Osteoblast (primary cell): ENCODE measurements around the gene IFNL1. TPM values are rescaled to one million over a fixed set of nuclear protein-coding genes. Genes with fewer than 3 reads are reported as not detected.

ENCODE experiments used
- DNase-seq: peaks from one replicate; pipeline ENCODE4 v3.0.0; 2011; ENCODE audit warnings: low spot score, mixed read lengths; ENCODE audit not compliant: insufficient read length; ENCODE audit errors: missing footprints
- H2AFZ ChIP-seq: 2 replicates; pipeline ENCODE4 v1.6.0; 2011; ENCODE audit warnings: mild to moderate bottlenecking, low read length
- H3K27ac ChIP-seq: 2 replicates; pipeline ENCODE4 v1.5.1; 2011; ENCODE audit warnings: mild to moderate bottlenecking, low read depth, low read length, moderate library complexity
- H3K27me3 ChIP-seq: 2 replicates; pipeline ENCODE4 v1.6.0; 2012; ENCODE audit warnings: mild to moderate bottlenecking, control low read depth, inconsistent platforms, low read length, moderate library complexity; ENCODE audit not compliant: insufficient read depth
- H3K36me3 ChIP-seq: 2 replicates; pipeline ENCODE4 v1.5.1; 2011; ENCODE audit warnings: mild to moderate bottlenecking, low read length, control low read depth, moderate library complexity; ENCODE audit not compliant: insufficient read depth
- H3K4me1 ChIP-seq: 2 replicates; pipeline ENCODE4 v1.5.1; 2011; ENCODE audit warnings: mild to moderate bottlenecking, low read length, control low read depth, moderate library complexity; ENCODE audit not compliant: insufficient read depth
- H3K4me2 ChIP-seq: 2 replicates; pipeline ENCODE4 v1.6.0; 2011; ENCODE audit warnings: mild to moderate bottlenecking, low read length; ENCODE audit not compliant: insufficient read depth
- H3K4me3 ChIP-seq: fragments of 200-600 bp; sonication (generic); 3 replicates; pipeline ENCODE4 v1.5.1; 2012; ENCODE audit warnings: mild to moderate bottlenecking, low read length, inconsistent platforms; ENCODE audit not compliant: insufficient read depth
- H3K79me2 ChIP-seq: 2 replicates; pipeline ENCODE4 v1.6.0; 2012; ENCODE audit warnings: mild to moderate bottlenecking, low read length, control low read depth, inconsistent platforms; ENCODE audit not compliant: insufficient read depth
- H3K9me3 ChIP-seq: 2 replicates; pipeline ENCODE4 v1.5.1; 2011; ENCODE audit warnings: low read depth, low read length, control low read depth
- H4K20me1 ChIP-seq: 2 replicates; pipeline ENCODE4 v1.6.0; 2012; ENCODE audit warnings: mild to moderate bottlenecking, low read length, control low read depth; ENCODE audit not compliant: insufficient read depth
- total RNA-seq: library from RNA; depleted of rRNA; stranded (reverse); fragments of >200 nt; gene quantifications from 2 replicates; pipeline ENCODE4 v1.2.3, GENCODE V29; 2012
- TF ChIP-seq, protein P1 (sequence below): IDR thresholded peaks from 2 replicates; pipeline ENCODE4 v1.5.1; 2011; ENCODE audit warnings: mild to moderate bottlenecking, low read depth, low read length, moderate library complexity; ENCODE audit errors: extremely low read depth

IFNL1 gene
- total RNA-seq, result not detected in 2 replicates

DNA sequence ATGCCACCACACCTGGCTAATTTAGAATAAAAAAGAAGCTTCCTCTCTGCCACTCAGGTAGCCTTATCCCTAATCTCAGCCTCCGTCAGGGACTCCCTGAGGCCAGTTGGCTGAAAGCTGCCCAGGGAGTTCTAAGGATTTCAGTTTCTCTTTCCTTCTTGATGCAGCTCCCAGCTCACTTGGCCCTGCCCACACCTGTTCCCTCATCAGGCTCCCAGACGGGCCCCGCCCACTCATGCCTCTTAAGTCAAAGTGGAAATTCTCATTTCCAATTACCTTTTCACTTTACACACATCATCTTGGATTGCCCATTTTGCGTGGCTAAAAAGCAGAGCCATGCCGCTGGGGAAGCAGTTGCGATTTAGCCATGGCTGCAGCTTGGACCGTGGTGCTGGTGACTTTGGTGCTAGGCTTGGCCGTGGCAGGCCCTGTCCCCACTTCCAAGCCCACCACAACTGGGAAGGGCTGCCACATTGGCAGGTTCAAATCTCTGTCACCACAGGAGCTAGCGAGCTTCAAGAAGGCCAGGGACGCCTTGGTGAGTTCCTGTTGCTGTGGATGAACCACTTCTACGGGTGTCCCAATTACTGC lies at the start of gene IFNL1:
Gene IFNL1, plus strand, starts transcription at position 353 of the 591 bp plus-strand sequence. Its CDS starts 15 bp downstream, at position 368.
- Histone ChIP-seq H3K36me3 (no peaks in the 10 kb centered on the region), H3K27ac (no peak within 1 kb of the TSS), H3K79me2 (no peaks in the 10 kb centered on the region), H3K4me1 (no peaks in the 10 kb centered on the region), H3K4me3 (no peak within 1 kb of the TSS), H3K4me2 (no peak within 1 kb of the TSS), H3K27me3 (peaks cover 8% of the 10 kb centered on the region), H4K20me1 (no peaks in the 10 kb centered on the region), H2AFZ (no peak within 1 kb of the TSS), H3K9me3 (no peaks in the 10 kb centered on the region)
- DNase-seq, result no peak
- TF ChIP-seq, protein P1, sequence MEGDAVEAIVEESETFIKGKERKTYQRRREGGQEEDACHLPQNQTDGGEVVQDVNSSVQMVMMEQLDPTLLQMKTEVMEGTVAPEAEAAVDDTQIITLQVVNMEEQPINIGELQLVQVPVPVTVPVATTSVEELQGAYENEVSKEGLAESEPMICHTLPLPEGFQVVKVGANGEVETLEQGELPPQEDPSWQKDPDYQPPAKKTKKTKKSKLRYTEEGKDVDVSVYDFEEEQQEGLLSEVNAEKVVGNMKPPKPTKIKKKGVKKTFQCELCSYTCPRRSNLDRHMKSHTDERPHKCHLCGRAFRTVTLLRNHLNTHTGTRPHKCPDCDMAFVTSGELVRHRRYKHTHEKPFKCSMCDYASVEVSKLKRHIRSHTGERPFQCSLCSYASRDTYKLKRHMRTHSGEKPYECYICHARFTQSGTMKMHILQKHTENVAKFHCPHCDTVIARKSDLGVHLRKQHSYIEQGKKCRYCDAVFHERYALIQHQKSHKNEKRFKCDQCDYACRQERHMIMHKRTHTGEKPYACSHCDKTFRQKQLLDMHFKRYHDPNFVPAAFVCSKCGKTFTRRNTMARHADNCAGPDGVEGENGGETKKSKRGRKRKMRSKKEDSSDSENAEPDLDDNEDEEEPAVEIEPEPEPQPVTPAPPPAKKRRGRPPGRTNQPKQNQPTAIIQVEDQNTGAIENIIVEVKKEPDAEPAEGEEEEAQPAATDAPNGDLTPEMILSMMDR, result no peak

DNA sequence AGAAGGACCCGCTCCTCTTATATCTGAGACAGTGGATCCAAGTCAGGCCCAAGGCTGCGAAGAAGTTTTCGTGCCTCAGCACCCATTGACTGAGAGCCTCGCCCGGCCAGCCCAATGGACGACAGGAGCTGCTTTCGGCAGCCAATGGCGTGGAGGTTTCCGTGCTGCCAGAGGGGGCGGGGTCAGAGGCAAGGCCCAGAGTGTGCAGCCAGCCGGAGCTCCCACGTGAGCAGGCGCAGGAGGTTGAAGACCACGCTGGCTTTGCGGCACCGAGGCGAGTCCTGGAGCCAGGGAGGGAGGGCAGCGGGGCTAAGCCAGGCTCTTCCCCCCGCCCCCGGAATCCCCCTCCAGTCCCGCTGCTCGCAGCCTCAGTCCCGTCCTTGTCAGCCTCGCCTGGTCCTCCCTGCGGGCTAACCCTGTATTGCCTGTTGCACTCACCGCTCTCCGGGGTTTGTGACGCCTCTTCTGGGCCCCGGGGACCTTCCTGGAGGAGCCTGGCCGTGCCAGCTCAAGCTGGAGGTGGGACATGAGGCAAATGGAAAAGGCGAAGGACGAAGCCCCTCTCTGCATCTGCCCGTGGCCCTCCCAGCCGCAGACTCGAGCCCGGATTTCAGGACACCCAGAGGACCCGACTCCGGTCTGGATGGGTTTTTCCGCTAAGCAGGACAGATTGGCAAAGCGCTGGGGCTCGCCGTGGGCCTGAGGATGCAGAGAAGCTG lies 49.1 kb upstream of the IFNL1 start:
- H2AFZ ChIP-seq, result no peak overlapping the region
- peaks cover 30% of the 10 kb centered on the region for H3K27me3 ChIP-seq
- peak; percentile 86 for DNase-seq

DNA sequence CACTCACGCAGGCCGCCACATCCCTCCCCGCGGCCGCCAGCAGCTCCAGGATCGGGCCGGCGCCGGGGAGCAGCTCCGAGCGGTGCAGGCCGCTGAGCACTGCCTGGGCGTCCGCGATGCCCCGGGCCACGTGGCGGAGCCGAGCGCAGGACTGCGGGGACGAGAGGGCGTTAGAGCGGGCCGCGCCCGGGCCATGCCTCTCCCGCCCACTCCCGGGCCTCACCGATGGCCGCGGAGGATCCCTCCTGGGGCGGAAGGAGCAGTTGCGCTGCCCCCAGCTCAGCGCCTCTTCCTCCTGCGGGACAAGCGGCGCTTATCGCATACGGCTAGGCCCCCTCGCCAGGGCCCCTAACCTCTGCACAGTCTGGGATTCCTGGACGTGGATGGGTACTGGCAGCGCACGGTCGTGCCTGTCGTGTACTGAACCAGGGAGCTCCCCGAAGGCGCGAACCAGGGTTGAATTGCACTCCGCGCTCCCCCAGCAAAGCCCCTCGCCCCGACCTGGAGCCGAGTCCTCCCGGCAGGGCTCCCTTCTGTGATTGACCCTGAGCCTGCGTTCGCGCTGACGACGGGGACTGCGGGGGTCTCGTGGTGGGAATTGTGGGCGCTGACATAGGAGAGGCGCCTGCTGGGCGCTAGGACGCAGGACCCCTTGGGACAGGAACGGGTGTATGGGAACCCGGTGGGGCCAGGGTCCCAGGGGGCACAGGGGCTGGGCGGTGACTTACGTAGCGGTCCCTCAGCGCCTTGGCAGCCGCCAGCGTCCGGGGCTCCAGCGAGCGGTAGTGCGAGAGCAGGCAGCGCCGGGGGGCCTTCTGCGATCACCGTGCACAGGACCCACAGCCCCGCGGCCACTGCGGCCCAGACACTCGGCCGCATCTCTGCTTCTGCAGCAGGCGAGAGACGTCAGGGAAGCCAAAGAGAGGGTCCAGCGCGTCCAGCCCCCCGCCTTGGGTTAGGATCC lies 48.2 kb upstream of the IFNL1 start:
- no peaks in the 10 kb centered on the region for H3K4me1 ChIP-seq
- no peaks in the 10 kb centered on the region for H3K79me2 ChIP-seq
- no peak overlapping the region for H3K27ac ChIP-seq
- peaks cover 36% of the 10 kb centered on the region for H3K27me3 ChIP-seq
- TF ChIP-seq, protein P1, result no peak
- H3K4me2 ChIP-seq, result no peak overlapping the region
- no peak overlapping the region for H2AFZ ChIP-seq
- no peaks in the 10 kb centered on the region for H3K9me3 ChIP-seq
- H4K20me1 ChIP-seq, result no peaks in the 10 kb centered on the region
- DNase-seq, result peak; percentile 68
- no peak overlapping the region for H3K4me3 ChIP-seq
- no peaks in the 10 kb centered on the region for H3K36me3 ChIP-seq

More for the DNA sequence above, 49.1 kb upstream of the IFNL1 start:
- H3K9me3 ChIP-seq, result no peaks in the 10 kb centered on the region
- no peaks in the 10 kb centered on the region for H3K79me2 ChIP-seq
- H3K4me3 ChIP-seq, result no peak overlapping the region
- no peak overlapping the region for H3K4me2 ChIP-seq
- H3K4me1 ChIP-seq, result no peaks in the 10 kb centered on the region
- no peaks in the 10 kb centered on the region for H4K20me1 ChIP-seq
- TF ChIP-seq, protein P1, result no peak
- no peaks in the 10 kb centered on the region for H3K36me3 ChIP-seq
- no peak overlapping the region for H3K27ac ChIP-seq
